ENCODE data around the gene MTMR12.

The MTMR12 gene

GRCh38 chr5:32201122-32201753 lies 111.5 kb downstream of the MTMR12 start:
- no peak for DNase-seq (ENCODE audit: low read depth in 2 of 2, low spot score in 1 of 2)

- no peak for DNase-seq (ENCODE audit: low read depth in 2 of 2, low spot score in 1 of 2)
Observed at GRCh38 chr5:32197032-32197431, 115.7 kb downstream of the MTMR12 start.

GRCh38 chr5:32195265-32195664 lies 117.5 kb downstream of the MTMR12 start:
- DNase-seq (ENCODE audit: low read depth in 2 of 2, low spot score in 1 of 2): no peak

GRCh38 chr5:32193591-32193990 lies 119.1 kb downstream of the MTMR12 start:
- no peak for DNase-seq (ENCODE audit: low read depth in 2 of 2, low spot score in 1 of 2)

- no peak for DNase-seq (ENCODE audit: low read depth in 2 of 2, low spot score in 1 of 2)
Observed at GRCh38 chr5:32190095-32190494, 122.6 kb downstream of the MTMR12 start.

GRCh38 chr5:32187675-32188074 lies 125.1 kb downstream of the MTMR12 start:
- no peak for DNase-seq (ENCODE audit: low read depth in 2 of 2, low spot score in 1 of 2)

GRCh38 chr5:32182463-32183063 lies 130.2 kb downstream of the MTMR12 start:
- no peak for DNase-seq (ENCODE audit: low read depth in 2 of 2, low spot score in 1 of 2)

All from stimulated activated CD8-positive, alpha-beta memory T cell treated with anti-CD3 and anti-CD28 coated beads, Interleukin-4, amount 100 ng/mL, for 1 hour (primary cell).